GM18873 (cell line): ENCODE measurements around the gene ACSL3.
"Not testable (repeated sequence)": the region's sequence is repeated elsewhere in the genome, so short reads cannot be mapped to it uniquely, and the experiment has no call there.

ENCODE experiments used
- ATAC-seq: cut with Tn5 transposase; IDR thresholded peaks from one replicate; pipeline ENCODE4 v1.9.1; 2021; ENCODE audit warnings: mild to moderate bottlenecking, moderate library complexity, moderate number of reproducible peaks; ENCODE audit not compliant: unreplicated experiment, low FRiP score

ACSL3 gene

DNA sequence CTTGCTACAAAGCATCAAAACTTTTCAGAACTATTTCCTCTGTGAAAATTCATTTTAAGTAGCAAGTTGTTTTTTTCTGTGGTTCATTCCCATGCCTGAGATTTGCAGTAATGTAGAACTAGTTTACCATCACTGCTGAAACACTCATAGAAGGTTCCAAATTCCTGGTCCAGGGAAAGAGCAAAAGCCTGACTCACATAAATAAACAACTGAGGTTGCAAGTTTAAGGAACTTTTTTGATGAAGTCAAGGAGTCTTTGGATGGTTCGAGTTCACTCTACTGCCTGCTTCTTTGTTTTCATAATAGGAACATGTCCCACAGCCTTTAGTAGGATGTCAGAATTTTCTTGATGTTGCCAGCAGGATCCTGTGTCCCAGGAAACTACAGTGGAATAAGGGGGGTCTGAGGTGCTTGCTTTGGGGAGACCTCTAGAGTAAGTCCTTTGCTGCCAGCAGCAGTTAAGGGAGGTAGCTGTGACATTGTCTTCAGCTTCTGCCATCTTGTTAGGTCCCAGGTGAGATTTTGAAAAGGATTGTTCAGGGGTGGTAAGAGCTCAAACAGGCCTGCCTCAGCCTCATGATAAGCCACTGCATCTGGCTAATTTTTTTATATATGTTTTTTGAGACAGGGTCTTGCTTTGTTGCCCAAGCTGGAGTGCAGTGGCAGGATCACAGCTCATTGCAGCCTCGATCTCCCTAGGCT, 43.9 kb downstream of the ACSL3 start:
- no peak for ATAC-seq

DNA sequence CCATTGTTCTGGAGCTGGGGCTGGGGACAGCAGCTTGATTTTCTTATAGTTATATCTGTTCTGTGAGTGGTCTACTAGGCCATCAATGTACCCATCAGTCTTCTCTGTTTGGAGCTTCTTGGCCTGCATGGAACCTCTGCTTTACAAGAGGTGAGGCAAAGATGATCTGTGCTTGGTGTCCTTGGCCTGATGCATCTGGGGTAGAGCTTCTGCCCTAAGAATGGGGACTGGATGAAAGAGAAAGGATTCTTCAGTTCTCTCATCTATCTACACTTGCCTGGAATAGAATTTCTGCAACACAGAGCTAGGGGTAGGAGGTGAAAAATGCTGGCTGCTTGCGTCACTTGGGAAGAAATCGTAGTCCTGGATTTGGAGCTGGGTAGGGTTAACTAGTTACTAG, 46.2 kb downstream of the ACSL3 start:
- no peak for ATAC-seq

- no peak for ATAC-seq
These were observed 47.1 kb downstream of the ACSL3 start for GRCh38 chr2:222907790-222908441.

- ATAC-seq: no peak
These were observed 48.5 kb downstream of the ACSL3 start for GRCh38 chr2:222909286-222909685.

DNA sequence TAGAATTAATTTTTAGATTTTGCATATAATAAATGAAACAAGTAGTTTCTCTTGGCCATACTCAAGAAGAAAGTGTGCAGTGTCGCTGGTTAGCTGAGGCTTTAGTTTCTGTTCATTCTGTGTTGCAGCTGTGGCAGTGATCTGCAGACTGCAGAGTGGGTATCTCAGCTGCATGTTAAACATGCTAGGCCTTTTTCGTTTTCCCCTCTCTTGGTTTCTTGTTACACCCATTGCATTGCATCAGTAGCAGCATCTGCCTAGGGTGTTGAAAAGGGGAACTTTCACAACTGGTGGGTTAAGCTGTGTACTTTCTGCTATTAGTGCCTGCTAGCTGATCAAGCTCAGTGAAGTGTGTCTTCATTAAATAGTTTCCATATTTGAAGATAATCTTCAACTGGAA, 51.3 kb downstream of the ACSL3 start:
- ATAC-seq: peak; percentile 99

DNA sequence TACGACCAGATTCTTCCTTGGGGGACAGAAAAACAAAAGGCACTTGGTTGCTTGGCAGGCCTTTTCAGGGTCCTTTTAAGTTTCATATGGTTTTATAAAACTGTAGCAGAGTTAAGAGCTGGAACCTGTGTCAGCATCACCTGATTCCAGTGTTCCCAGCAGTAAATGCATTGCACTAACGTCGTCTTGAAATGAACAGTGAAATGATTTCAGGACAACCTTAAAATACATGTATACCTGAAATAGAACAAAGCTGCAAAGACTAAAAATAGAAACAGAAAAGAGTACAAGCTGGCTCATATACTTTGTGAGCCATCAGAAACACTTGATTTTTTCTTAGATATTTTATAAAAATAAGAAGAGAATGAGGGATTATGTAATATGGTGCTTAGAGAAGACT, 51.9 kb downstream of the ACSL3 start:
- no peak for ATAC-seq

- ATAC-seq: no peak
These were observed 54.5 kb downstream of the ACSL3 start for GRCh38 chr2:222915092-222915957.

DNA sequence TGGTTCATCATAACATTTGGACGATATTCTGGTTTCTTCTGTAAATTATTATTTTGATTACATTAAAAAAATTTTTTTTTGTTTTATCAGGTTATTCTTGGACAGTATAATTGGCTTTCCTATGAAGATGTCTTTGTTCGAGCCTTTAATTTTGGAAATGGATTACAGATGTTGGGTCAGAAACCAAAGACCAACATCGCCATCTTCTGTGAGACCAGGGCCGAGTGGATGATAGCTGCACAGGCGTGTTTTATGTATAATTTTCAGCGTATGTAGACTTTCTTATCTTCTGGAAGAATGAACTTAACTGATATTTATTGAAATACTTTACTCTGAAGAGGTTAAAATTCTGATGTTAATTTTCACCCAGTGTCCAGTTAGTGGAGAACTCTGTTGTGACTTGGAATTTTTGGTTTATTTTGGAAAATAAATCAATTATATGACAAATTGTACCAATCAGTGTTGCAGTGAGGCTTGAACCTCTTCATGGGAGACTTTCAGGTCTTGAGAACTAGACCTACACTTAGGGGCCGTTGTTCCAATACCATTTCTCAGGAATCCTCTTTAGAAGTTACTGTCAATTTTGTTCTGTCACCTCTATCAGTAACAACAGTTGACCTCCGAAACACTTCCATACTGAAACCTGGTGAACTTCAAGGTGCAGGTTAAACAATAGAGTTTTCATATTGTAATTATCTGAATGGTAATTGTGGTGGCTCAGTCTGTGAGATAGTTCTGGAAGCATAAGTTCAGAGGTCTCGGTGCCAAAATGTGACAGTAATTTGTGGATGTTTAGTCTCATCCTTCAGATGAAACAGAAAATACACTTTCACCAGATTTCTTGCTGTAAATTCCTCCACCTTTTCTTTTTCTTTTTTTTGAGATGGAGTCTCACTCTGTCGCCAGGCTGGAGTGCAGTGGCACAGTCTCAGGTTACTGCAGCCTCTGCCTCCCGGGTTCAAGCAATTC, 55.7 kb downstream of the ACSL3 start:
- no peak for ATAC-seq

DNA sequence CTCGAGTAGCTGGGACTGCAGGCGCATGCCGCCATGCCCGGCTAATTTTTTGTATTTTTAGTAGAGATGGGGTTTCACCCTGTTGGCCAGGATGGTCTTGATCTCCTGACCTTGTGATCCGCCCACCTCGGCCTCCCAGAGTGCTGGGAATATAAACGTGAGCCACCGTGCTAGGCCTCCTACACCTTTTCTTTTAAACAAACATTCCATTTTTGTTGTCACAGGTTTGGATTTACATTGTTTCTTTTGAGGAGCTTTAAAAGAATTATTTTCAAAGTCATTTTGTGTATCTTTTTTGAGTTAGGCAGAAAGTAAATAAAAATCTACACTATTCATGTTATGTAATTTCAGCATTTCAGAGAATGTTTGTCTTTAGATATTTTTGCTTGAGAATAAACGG, 56.4 kb downstream of the ACSL3 start:
- ATAC-seq: not testable (repeated sequence)

GRCh38 chr2:222919841-222920526, 59.1 kb downstream of the ACSL3 start:
- no peak for ATAC-seq

GRCh38 chr2:222920657-222921186, 59.9 kb downstream of the ACSL3 start:
- ATAC-seq: no peak

GRCh38 chr2:222922019-222922800, 61.4 kb downstream of the ACSL3 start:
- no peak for ATAC-seq

GRCh38 chr2:222926915-222927314, 66.1 kb downstream of the ACSL3 start:
- ATAC-seq: no peak

DNA sequence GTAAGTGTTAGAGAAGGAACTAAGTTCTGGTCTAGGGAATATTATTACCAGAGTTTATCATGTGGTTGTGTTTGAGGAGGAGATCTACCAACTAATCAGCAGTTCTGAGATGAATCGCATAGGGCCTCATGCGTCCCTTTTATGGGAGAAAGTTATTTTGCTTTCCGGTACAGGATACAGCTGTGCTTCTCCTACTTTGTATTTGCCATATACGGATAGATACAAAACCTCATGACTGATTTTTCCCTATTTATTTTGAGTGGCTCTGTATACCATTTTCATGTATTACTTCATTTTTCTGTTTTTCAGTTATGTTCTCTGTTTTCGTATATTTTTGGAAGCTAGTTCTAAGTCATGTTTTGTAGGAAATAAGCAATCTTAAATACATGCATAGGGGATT, 66.8 kb downstream of the ACSL3 start:
- ATAC-seq: no peak

- ATAC-seq: no peak
These were observed 67.5 kb downstream of the ACSL3 start for GRCh38 chr2:222928335-222928734.

- ATAC-seq: no peak
These were observed 70.0 kb downstream of the ACSL3 start for GRCh38 chr2:222930862-222931261.

DNA sequence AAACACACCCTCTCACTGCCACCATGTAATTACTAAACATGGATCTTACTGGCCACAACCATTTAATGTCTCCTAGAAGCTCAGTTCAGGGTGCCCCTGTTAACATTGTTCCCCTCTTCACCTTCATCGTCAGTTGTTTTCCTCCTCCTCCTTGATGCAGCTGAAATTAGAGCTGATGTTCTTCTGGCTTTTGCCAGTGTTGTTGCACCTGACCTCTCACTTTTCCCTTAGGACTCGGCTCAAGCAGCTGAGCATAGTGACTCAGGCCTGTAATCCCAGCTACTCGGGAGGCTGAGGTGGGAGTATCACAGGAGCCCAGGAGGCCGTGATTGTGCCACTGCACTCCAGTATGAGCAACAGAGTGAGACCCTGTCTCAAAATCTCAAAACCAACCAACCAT, 70.8 kb downstream of the ACSL3 start:
- no peak for ATAC-seq

DNA sequence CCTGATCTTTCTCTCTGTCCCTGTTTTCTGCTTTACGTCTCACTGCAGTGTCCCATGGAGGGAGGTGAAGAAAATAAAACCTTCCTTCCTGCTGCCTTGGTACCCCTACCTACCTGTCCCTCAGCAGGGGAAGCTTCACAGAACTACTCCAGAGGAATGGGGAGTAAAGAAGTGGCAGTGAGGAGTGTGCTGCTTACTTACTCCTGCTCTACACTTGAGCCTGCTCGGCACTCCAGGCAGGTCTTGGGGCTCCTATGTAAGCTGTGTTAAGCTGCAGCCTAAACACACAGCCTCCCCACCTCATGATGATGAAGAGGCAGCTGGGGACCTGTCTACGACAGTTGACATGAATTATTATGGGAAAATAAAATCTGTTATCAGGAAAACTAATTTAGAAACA, 72.6 kb downstream of the ACSL3 start:
- ATAC-seq: no peak
